8988T (cell line): ENCODE data around the gene CES5A.
"Not testable (repeated sequence)": the region's sequence is repeated elsewhere in the genome, so short reads cannot be mapped to it uniquely, and the experiment has no call there.

ENCODE experiments used
- DNase-seq: peaks from one replicate; pipeline ENCODE4 v3.0.0; 2011

CES5A gene

GRCh38 chr16:55873122-55873521, 2.1 kb downstream of the CES5A start:
- DNase-seq, result no peak

GRCh38 chr16:55872130-55872529, 3.0 kb downstream of the CES5A start:
- DNase-seq, result no peak

GRCh38 chr16:55871411-55872038, 3.6 kb downstream of the CES5A start:
- DNase-seq, result no peak

GRCh38 chr16:55868980-55869379, 6.2 kb downstream of the CES5A start:
- DNase-seq, result no peak

- no peak for DNase-seq
Measured at GRCh38 chr16:55868137-55868536, 7.0 kb downstream of the CES5A start.

- DNase-seq, result no peak
Measured at GRCh38 chr16:55861288-55861687, 13.9 kb downstream of the CES5A start.

- DNase-seq, result not testable (repeated sequence)
Measured at GRCh38 chr16:55857650-55858049, 17.5 kb downstream of the CES5A start.

- no peak for DNase-seq
Measured at GRCh38 chr16:55856950-55857349, 18.2 kb downstream of the CES5A start.

- DNase-seq, result no peak
Measured at GRCh38 chr16:55853114-55853513, 22.1 kb downstream of the CES5A start.

- DNase-seq, result no peak
Measured at GRCh38 chr16:55849536-55849935, 25.6 kb downstream of the CES5A start.

GRCh38 chr16:55846598-55847346, 28.4 kb downstream of the CES5A start:
- no peak for DNase-seq

- no peak for DNase-seq
Measured at GRCh38 chr16:55843105-55843395, 32.1 kb downstream of the CES5A start.

GRCh38 chr16:55842369-55843104, 32.6 kb downstream of the CES5A start:
- DNase-seq, result peak; percentile 48

GRCh38 chr16:55839115-55839514, 36.1 kb downstream of the CES5A start:
- DNase-seq, result no peak

- DNase-seq, result no peak
Measured at GRCh38 chr16:55836158-55836611, 39.0 kb downstream of the CES5A start.

- DNase-seq, result no peak
Measured at GRCh38 chr16:55835581-55835980, 39.6 kb downstream of the CES5A start.

GRCh38 chr16:55835173-55835572, 40.0 kb downstream of the CES5A start:
- not testable (repeated sequence) for DNase-seq

GRCh38 chr16:55834049-55834448, 41.1 kb downstream of the CES5A start:
- DNase-seq, result no peak

- DNase-seq, result no peak
Measured at GRCh38 chr16:55832773-55833691, 42.1 kb downstream of the CES5A start, which contains the start of gene CES1. Gene CES1, minus strand, starts transcription at chr16:55833096. Its CDS starts 41 bp downstream, at chr16:55833055.

- no peak for DNase-seq
Measured at GRCh38 chr16:55832425-55832772, 42.8 kb downstream of the CES5A start.

- no peak for DNase-seq
Measured at GRCh38 chr16:55830658-55831294, 44.4 kb downstream of the CES5A start.

GRCh38 chr16:55829232-55829631, 45.9 kb downstream of the CES5A start:
- not testable (repeated sequence) for DNase-seq
